ENCODE data around the gene BBC3.

GRCh38 chr19:47260476-47260875, 29.5 kb upstream of the BBC3 start:
- no peak for TF ChIP-seq CTCF (IDR thresholded peaks at IDR 0.05; ENCODE audit: poor library complexity, severe bottlenecking)
- no peak for TF ChIP-seq SMC3 (conservative IDR thresholded peaks at IDR 0.05; ENCODE audit: poor library complexity)
- no peak for TF ChIP-seq POLR2AphosphoS5 (IDR thresholded peaks at IDR 0.05)
- no peak for TF ChIP-seq EP300 (conservative IDR thresholded peaks at IDR 0.05; ENCODE audit: poor library complexity, severe bottlenecking)

Data from neural cell (in vitro differentiated cells).